ENCODE results near the gene POMT1.

- TF ChIP-seq, protein P1, sequence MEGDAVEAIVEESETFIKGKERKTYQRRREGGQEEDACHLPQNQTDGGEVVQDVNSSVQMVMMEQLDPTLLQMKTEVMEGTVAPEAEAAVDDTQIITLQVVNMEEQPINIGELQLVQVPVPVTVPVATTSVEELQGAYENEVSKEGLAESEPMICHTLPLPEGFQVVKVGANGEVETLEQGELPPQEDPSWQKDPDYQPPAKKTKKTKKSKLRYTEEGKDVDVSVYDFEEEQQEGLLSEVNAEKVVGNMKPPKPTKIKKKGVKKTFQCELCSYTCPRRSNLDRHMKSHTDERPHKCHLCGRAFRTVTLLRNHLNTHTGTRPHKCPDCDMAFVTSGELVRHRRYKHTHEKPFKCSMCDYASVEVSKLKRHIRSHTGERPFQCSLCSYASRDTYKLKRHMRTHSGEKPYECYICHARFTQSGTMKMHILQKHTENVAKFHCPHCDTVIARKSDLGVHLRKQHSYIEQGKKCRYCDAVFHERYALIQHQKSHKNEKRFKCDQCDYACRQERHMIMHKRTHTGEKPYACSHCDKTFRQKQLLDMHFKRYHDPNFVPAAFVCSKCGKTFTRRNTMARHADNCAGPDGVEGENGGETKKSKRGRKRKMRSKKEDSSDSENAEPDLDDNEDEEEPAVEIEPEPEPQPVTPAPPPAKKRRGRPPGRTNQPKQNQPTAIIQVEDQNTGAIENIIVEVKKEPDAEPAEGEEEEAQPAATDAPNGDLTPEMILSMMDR (IDR thresholded peaks at IDR 0.05; ENCODE audit: low read length), result no peak
- TF ChIP-seq EZH2 (optimal IDR thresholded peaks at IDR 0.05; ENCODE audit: low read depth, low read length), result no peak
- no peak for TF ChIP-seq EZH2phosphoT487 (IDR thresholded peaks at IDR 0.05; ENCODE audit: low read length)
Observed at GRCh38 chr9:131475111-131475955, 27.4 kb upstream of the POMT1 start.
